HG03378 (cell line): Measurements from ENCODE around the gene STK32C.

Experiments used
- ATAC-seq: cut with Tn5 transposase; IDR thresholded peaks from one replicate; pipeline ENCODE4 v1.9.1; 2021; ENCODE audit warnings: mild to moderate bottlenecking, moderate library complexity; ENCODE audit not compliant: unreplicated experiment

The STK32C gene

DNA sequence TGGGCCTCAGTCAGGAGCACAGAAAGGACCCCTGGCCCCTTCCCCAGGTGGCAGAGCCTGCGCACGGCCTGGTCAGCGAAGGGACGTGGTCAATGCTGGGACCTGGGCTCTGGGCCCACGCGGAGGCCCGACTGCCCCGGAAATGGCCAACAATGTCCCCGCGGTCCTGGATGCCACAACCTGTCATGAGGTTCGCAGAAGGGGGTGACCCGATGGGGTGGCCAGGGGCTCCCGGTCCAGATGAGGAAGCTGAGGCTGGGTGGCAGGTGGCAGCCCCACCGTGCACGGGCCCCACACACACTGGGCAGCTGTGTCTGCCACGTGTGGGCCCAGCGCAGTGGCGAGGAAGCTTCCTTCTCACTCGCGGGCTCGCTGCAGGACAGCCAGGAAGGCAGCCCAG, 71.6 kb downstream of the STK32C start:
- ATAC-seq: no peak

DNA sequence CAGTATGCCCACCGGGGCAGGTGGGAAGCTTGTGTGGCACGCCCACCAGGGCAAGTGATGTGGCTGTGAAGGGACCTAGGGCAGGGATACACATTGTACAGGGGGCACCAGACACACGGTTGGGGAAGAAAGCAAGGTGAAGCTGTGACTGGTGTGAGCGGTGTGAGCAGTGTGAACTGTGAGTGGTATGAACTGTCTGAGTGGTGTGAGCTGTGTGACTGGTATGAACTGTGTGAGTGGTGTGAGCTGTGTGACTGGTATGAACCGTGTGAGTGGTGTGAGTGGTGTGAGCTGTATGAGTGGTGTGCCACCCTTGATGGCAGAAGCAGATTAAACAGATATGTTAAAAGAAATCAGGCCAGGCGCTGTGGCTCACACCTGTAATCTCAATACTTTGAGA, 72.9 kb downstream of the STK32C start:
- ATAC-seq: no peak

DNA sequence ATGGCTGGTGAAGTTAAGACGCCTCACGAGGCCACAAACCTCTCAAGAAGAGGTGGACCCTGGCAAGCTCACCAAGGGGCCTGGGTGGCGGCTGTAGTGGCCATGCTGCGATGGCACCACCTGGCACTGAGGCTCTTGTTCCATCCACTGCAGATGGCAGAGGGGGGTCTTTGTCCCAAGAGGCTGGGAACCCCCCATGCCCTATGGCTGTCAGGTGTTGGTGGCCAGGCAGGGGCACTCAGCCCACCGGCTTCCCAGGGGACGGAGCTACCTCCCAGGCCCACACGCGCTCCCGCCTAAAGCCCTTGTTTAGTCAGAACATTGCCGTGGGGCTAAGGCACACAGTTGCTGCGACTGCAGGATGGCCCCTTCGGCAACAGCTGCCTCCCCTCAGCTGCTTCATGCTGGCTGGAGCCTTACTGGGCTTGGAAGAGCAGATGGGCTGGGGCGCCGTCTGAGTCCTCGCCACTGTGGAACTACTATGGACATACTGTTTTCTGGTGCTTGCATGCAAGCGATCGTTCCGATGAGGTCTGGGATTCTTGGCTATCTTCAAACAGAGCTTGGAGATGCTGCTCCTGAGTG, 74.2 kb downstream of the STK32C start:
- ATAC-seq: no peak

DNA sequence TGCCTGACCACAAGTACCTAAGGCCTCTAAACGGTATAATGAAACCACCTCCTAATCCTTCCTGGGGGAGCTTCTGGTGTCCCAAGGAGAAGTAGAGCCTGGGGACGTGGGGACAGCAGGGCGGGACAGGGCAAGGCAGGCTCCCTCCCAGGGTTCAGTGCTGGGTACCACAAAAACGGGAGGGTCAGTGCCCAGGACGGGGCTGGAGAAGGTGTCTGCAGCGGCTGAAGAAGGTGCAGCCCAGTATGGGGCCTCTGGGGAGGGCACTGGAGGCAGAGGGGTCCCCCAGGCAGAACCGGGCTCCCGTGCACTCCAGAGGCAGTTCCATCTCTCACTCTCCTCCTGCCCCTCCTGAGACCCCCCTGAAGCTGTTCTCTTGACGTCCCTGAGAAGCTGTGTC, 74.8 kb downstream of the STK32C start:
- ATAC-seq: no peak

DNA sequence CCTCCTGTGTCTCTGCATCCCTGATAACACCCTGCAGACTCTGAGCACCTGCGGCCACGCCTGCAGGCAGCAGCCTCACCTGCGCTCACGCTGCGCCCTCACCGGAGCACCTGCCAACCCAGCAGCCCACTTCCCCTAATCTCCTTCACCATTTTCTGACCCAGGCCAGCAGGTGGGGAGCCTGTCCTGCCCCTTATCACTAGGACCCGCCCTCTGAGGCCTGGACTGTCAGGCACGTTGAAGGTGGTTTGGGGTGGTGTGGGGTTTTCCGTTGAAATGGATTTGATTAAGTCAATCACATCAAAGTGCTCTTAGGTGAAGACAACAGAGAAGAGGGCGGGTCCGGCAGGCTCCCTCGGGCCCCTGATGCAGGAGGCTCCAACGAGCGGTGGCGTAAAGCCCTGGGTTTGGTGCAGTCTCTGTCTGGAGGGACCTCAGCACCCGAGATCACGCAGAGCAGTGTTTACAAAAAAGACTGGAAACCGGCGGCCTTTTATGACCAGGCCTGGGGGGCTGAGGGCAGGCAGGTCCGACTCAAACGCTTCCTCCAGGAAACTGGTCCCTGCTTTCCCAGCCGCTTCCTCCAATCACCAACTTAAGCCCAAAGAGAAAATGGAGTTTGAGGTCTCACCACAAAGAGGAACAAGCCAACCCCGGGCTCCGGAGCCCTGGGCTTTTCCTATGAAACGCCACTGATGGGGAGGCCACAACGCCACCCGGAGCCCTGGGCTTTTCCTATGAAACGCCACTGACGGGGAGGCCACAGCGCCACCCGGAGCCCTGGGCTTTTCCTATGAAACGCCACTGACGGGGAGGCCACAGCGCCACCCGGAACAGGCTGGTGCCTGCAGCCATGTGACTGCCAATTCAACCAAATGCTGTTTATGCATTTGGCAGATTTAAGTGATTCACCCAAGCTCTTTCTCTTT, 75.5 kb downstream of the STK32C start:
- no peak for ATAC-seq

DNA sequence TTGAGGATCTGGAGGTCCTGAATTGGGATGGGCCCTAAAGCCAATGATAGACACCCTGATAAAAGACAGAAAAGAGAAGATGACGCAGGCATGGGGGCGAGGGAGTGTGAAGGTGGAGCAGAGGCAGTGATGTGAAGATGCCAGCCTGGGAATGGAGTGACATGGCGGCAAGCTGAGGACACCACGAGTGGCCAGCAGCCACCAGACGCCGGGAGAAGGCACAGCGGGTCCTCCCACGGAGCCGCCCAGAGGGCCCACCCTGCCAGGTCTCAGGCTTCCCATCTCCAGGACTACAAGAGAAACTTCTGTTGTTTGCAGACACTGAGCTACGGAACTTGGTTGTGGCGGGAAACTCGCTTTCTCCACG, 76.1 kb downstream of the STK32C start:
- no peak for ATAC-seq

DNA sequence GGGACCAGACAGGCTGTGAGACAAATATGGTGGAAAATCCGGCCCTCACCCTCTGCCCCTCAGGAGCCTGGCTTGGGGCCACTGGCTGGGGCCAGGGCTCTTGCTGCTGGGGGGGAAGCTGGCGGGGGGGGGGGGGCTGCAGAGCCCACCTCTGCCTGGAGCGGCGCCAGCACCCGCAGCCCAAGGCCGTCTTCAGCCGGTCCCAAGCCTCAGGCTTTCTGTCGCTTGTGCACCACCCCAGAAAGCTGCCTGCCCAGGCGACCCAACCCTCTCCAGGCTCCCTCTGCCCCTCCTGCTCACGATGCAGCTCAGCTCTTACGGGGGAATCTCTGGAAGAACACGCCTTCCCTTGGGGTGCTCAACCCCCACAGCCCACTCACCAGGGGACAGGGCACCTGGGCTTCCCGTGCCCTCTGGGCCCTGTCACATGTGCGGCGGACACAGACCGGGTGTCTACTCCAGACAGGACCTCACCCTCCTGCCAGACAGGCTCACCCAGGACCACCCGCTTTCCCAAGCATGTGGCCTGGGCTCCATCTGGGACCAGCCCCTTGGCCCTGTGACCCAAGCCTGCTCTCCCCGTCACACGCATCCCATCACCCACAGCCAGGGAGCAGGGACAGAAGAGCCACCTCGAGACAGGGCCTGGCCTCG, 77.1 kb downstream of the STK32C start:
- ATAC-seq: no peak

DNA sequence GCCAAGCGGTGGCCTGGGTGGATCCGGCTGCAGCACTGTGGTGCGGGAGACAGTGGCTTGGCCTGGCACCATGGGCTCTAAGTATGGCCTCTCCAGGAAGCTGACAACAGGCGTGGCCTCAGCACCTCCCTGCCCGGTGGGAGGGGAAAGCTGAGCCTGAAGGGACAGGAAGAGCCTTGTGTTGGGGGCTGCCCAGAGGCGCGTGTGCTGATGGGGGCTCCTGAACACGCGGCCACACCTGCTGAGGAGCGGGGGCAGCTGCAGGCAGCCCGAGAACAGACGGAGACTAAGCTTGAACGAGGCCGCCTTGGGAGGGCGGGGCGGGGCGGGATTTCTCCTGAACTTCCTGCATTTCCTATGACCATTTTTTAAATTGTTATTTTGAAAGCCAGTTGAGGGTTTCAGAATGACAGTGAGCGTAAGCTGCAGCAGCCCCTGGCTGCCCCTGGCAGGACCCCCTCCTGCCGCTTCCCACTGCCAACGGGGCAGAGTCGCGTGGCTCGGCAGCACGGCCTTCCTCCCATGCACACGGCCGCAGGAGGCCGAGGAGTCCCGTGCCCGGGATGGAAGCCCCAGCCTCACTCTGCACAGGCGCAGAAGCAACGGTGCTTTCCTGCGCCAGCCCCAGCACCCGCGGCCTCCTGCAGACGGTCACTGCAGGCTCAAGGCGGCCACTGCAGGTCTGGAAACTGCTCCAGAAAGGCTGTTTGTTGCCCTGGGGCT, 77.8 kb downstream of the STK32C start:
- no peak for ATAC-seq

DNA sequence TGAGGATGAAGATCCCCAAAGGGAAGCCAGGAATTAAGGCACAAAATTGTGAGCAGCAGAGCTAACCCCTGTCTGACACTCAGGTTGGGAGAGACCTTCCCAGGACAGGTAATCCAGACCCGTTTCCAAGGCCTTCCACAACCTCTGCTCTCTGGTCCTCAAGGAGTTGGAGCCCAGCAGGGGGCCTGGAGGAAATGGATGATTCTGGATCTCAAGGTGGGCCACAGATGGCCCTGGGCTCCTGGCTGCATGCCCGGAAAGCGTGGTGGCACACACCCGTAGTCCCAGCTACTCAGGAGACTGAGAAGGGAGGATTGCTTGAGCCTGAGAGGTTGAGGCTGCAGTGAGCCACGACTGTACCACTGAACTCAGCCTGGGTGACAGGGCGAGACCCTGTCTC, 78.7 kb downstream of the STK32C start:
- no peak for ATAC-seq

DNA sequence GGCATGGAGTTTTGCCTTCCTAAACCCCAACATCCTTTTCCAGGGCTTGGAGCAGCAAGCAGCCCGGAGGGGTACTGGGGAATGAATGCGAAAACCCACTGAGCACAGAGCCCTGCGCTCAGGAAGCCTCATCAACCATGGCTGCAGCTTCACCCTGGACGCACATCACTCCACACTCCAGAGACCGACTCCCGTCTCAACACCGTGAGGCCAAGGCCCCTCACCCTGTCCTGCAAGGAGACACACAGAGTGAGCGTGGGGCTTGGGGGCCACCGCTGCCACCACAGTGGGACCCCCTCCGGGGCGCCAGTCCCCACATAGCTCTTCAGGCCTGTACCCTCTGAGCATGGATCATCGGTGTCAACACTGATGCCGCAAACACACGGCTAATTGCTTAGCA, 79.1 kb downstream of the STK32C start:
- ATAC-seq: no peak

DNA sequence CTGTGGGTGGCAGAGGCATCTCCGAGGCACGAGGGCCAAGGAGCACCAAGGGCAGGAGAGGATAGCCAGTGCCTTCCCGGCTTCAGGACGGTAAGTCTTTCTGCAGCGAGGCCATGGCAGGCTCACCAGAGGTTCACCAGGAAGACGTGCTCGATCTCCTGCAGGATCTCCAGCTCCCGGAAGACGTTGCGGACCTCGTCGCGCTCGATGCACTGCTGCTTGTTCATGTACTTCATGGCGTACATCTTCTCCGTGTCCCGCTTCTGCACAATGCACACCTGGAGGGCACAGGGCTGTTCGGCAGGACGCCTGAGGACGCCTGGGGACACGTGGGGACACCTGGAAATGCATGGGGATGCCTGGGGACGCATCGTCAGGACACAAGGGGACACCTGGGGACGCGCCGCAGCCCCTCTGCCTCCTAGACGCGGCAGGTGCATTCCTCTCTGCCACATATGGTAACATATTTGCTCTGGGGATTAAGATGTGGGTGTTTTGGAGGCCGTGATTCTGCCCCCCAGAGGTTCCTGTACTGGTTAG, 79.8 kb downstream of the STK32C start:
- ATAC-seq: no peak

DNA sequence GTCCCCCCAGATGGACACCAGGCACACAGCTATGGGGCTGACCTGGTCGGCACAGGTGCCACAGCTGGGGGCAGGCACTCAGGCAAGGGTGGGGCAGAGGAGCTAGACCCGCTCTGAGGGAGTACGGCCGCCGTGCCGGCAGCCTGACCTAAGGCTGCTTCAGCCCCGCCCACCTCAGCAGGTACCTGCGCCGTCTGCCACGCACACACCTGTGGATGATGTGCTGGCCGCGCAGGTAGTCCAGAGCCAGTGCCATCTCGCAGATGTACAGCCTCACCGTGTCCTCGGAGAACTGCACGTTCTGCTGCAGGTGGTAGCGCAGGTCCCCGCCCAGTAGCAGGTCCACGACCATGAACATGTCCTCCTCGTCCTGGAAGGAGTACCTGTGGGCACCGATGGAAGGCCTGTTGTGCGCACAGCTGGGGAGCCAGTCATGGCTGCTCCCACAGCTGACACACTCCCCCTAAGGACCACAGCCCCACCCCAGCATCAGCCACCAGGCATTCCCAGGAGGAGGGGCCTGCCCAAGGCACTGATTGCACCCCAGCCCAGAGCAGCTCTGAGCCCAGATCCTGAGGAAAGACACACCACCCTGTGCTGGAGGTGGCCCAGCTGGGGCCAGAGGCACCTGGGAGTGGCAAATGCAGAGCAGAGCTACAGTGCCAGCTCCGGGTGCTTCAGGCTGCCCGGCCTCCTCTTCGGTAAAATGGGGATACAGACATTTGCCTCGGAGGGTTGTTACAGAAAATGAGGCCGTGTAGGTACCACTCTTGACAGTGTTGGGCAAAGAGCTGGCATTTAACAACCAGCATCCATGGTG, 81.0 kb downstream of the STK32C start:
- no peak for ATAC-seq

DNA sequence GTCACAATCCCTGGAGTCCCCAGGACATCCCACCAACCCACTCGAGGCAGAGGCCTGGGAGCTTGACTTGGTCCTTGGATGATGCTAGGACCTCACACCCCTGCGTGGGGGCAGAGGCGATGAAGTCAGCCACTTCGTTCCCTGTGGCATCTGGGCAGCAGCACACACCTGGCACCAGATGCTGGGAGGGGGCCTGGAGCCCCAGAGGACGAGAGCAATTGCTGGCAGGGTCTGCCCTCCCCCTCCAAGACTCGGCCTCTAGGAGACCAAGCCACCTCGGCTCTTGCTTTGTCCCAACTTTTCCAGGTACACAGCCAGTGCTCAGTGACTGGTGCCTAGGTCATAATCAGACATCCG, 81.9 kb downstream of the STK32C start:
- no peak for ATAC-seq

DNA sequence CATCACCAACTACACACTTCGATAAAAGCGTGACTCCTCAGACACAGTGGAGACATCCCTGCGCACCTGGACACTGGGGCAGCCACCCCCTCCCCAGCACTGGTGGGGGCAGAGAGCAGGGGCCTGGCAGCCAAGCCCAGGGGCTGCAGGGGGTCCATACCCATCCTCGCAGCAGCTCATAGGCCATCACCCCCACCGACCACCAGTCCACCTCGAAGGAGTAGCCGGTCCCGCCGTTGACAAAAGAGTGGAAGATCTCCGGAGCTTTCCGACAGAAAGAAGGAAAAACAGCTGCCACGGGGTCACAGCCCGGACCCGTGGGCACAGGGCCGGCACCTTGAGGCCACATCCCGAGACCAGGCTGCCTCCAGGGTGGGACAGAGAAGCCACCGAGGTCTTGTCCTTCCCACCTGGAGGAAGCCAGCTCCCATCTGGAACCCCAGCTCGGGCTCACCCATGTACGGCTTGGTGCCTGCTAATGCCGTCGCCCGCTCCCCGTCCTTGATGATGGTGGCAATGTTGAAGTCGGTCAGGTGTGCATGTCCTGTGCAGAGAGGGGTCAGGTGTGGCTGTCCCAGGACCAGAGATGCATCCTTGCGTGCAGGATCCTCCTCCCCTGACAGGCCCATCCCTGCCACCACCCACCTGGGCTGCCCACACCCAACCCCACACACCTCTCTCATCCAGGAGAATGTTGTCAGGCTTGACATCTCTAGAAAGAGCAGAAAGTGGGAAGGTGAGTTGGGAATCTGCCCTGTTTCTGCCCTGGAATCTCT, 82.5 kb downstream of the STK32C start:
- no peak for ATAC-seq

DNA sequence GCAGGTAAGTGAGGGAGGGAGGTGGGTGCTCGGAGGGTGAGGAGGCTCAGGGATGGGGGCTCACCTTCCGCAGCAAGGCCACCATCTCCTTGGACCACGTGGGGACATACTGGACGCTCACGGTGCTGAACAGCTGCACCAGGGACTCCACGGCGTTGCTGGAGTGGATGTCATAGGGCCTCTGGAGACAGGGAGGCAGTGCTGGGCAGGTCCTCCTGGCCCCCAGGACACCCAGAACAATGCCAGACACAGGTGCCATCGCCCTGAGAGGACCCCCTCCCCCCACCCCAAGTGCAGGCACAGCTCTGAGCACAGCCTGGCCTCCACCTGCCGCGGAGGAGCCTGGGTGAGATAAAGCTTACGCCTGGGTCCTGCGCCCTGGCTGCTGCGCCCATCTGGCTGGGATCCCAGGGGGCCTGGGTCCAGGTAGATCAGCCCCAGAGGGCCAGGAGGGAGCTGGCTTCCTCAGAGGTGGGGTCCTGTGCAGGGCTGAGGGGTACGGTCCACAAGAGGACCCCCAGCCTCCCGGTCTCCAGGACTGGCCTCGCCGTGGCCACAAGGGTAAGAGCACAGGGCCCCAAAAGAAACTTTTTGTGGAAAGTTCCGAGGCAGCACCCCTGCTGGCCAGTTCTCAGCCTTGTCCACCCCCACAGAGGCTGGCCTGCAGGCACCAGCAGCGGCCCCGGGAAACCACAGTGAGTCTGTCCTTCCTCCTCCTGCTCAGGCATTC, 83.2 kb downstream of the STK32C start:
- no peak for ATAC-seq

DNA sequence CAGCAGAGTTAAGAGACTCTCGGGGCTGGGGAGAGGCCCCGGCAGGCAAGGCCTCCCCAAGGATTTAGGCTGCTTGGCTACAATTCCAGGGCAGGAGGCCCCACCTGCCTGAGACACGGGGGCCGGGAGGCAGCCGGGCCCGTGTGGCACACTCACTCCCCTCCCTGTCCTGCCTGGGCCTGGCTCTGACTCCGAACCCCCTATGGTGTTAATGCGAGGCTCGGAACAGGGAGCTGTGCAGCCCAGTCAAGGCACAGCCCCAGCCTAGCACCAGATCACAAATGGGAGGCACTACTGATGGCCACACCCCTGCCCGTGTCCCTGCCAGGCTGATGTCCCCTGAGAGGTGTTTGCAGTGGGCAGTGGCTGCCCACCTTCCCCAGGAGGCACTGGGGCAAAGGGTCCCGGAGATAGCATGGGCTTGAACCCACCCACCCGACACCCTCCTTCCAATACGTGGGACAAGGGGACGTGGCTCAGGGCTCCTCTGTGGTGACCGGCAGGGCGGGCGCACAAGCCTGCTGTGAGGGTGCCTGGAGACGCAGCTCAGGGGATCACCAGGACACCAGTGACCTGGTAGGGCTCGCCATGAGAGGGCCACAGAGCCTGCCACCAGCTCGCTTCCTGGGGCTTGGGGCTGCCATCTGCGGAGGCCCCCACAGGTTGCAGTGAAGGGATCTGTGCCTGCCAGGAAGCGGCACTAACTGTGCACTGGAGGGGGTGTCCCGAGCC, 84.0 kb downstream of the STK32C start:
- ATAC-seq: no peak

DNA sequence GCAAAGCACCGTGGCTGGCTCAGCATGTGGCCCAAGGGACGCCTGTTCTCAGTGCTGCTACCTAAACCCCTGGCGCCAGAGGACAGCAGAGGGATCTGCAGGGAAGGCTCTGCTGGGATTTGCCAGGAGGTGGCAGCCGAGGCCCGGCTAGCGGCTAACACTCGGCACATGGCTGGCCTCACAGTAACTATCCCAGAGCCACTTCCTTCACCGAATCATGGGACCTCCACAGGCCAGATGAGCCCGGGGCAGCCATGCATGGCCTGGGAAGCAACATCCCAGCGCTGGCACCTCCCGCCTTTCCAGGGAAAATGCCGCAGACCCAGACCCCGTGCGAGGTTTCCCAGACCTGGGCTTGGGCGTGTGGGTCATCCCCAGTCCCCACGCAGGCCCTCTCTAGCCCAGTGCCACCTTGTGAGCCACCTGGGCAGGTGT, 84.6 kb downstream of the STK32C start:
- ATAC-seq: peak; percentile 83

DNA sequence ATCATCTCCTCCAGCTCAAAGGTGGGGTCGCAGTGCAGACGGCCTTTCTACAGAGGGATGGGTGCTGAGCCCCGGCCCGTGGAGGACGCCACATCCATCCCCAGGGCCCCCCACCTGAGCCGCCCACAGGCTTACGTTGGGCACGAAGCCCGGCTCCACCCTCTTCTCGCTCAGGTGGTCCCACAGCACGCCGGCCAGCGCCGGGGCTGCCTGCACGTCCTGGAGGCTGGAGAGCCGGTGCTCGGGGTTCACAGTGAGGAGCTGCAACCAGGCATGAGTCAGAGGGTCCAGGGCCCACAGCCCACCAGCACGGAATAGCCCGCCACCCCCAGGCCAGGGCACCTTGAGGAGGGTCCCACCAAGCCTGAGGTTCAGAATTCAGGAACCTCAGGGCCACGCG, 85.0 kb downstream of the STK32C start:
- ATAC-seq: no peak
